NCI-H526 treated with DMSO at 0.1 percent for 48 hours (cell line): ENCODE measurements around the gene CX3CL1.

Experiments
- DNase-seq: peaks from one replicate; lab custom pipeline; 2025; lab: John Stamatoyannopoulos, UW

The CX3CL1 gene

GRCh38 chr16:57405097-57405496 is 32.8 kb downstream of the CX3CL1 start:
- no peak for DNase-seq

DNA sequence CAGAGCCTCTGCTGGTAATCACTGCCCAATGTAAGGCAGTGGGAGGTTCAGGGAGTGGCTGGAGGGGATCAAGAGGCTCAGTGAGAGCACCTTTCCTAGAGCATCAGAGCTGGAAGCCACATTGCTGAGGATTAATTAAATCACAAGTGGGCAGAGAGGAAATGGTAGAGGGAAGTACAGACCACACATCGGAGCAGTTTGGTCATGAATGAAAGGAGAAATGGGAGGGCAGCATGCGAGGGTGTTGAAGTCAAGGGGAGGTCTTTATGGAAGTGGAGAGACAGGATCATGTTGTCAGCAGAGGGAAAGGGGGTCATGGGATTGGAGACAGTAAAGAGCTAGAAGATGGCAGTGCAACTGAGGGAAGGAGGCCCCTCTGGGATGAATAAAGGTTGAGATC is 34.6 kb downstream of the CX3CL1 start:
- no peak for DNase-seq

DNA sequence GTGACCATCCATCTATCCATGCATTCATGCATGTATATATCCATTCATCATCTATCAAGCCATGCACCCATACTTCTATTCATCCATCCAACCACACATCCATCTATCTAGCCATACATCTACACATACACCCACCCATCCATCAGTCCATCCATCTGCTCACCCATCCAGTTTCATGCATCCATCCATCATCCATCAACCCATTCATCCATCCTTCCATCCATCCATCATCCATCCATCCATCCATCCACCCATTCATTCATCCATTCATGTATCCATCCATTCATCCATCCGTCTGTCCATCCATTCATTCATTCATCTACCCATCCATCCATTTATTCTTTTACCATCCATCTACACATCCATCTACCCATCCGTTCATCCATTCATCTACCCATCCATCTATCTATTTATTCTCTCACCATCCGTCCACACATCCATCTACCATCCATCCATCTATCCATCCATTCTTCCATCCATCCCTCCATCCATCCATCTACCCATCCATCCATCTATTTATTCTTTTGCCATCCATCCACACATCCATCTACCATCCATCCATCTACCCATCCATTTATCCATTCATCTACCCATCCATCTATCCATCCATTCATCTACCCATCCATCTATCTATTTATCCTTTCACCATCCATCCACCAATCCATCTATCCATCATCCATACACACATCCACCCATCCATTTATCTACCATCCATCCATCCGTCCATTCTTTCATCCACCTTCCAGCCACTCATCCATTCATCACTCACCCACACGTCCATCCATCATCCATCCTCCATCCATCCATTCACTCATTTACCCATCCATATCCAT is 35.4 kb downstream of the CX3CL1 start:
- no peak for DNase-seq

DNA sequence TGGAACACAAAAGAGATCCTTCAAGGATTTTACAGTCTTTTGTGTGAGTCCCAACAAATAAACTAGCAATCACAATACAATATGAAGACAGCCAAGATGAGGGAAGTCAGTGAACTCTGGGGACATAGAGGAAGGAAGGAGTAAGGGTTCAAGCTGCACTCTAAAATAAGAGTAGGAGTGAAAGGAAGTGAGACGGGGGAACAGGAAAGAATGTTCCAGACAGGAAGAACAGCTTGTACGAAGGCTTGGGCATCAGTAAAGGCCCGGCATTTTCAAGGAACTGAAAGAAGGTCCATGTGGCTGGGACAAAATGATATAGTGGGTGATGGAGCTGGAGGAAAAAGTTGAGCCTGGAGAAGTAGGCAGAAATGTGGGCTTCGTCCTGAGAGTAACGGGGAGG is 36.8 kb downstream of the CX3CL1 start:
- no peak for DNase-seq

- no peak for DNase-seq
These were observed 37.7 kb downstream of the CX3CL1 start for GRCh38 chr16:57409870-57410587.

GRCh38 chr16:57411362-57411976 is 39.2 kb downstream of the CX3CL1 start:
- no peak for DNase-seq

DNA sequence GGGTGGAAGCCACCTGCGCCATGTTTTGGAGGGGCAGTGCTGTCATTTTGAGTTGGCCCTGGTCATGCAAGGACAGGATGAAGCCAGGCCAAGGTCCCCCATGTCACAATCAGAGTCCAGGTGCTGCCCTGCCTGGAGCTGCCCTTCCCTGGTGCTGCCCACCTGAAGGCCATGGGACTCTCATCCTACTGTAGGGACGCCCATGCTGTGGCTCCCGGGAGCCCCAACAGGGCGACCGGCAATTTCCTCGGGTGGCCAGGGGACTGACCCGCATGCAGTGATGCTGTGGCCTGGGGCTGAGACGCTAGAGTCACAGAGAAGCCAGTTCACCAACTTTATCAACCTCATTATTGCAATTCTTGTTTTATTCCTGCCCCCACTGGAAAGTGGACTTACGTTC is 40.3 kb downstream of the CX3CL1 start:
- no peak for DNase-seq

DNA sequence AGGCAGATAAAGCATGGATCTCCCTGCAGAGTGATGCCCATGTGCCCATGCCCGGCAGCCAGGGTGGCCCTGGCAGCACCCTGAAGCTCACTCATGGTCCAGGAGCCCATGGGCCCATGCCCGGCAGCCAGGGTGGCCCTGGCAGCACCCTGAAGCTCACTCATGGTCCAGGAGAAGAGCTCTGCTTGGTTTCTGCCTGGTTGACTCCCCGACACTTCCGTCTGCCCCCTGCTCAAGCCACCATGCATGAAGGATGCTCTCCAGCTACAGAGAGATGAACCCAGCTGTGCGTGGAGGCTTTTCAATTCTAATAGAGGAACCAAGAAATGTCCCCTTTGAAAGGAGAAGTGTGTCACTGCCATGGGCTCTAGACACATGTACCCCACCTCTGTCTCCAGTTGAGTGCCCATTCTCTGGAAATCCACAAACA is 41.0 kb downstream of the CX3CL1 start:
- no peak for DNase-seq

- no peak for DNase-seq
These were observed 41.4 kb downstream of the CX3CL1 start for GRCh38 chr16:57413733-57414132.

DNA sequence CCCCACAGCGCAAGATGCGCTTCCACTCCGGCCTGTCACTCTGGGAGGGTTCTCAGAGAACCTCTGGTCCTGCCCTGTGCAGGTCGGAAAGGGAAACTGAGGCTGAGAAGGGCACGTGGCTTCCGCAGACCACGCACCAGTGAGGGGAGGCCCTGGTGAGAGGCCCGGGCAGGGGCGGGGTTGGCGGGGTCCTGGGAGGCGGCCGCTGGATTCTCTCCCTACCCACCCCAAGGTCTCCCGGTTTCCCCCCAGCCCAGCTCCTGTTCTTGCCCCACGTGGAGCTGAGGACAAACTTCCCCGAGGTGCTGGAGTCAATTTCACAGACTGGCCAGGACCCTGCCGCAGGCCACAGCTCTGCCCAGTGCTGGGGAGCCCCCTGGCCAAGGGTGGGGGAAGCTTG is 43.8 kb downstream of the CX3CL1 start:
- no peak for DNase-seq

DNA sequence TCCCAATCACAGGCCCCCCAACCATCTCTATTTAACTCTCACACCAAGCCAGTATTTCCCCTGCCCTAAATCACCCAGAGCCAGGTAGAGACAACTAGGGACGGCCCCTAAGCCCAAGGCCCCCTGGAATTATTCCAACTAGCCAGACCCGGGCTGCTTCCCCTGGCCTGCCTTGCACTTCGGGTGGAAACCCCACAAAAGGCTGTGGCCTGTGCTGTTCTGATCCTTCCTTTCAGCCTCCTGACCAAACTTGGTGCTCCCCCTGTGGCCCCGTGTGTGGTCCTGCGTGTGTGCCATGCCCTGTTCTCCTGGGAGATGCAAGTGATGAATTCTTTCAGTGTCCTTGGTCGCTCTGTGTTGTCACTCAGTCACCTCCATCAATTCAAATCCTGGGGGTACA is 47.2 kb downstream of the CX3CL1 start:
- DNase-seq: no peak

GRCh38 chr16:57422026-57422944 is 50.0 kb downstream of the CX3CL1 start:
- peak; percentile 64 for DNase-seq

DNA sequence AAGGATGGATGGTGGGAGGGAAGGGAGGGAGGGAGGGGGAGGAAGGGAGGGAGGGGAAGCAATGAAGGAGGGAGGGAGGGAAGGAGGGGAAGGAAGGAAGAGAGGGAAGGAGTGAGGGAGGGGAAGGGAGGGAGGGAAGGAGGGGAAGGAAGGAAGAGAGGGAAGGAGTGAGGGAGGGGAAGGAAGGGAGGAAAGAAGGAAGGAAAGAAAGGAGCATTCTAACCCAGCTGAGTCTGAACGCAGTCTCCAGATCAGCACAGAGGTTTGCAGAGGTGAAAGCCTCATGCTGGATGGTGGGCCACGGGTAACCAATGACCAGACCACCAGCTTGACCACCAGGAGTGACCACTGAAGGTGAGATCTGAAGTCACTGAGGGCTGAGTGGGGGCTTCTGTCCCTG is 50.9 kb downstream of the CX3CL1 start:
- DNase-seq: no peak

DNA sequence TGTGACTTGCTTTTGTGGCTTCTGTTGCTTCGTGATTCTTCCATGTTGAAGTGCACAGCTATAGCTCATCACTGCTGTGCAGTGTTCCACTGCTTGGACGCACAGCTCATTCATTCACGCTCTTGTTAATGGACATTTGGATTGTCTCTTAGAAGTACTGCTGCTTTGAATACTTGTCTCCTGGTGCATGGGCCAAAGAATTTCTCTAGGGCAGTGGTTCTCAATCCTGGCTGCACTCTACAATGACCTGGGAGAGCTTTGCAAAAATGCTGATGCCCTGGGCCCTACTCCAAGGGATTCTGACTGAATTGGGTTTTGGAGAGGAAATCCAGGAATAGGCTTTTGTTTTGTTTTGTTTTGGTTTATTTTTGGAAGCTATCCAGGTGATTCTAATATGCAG is 52.3 kb downstream of the CX3CL1 start:
- no peak for DNase-seq

DNA sequence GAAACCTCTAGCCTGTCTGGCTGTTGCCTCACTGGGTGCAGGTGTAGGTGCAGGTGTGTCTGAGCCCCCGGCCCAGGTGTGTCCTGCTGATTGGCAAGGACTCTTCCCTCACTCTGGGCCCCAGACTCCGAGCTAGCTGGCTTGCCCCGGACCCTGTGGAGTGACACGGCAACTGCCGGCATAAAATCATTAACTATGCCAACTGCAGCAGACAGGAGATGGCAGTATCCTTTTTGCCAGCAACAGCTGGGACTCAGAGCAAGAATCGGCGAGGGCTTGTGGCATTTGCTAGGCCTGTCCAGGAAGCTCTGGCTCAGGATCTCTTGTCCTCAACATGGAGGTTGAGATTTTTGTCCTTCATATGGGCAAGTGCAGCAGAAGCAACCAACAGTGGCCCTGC is 54.1 kb downstream of the CX3CL1 start:
- no peak for DNase-seq

- DNase-seq: no peak
These were observed 55.0 kb downstream of the CX3CL1 start for GRCh38 chr16:57427307-57427706.

DNA sequence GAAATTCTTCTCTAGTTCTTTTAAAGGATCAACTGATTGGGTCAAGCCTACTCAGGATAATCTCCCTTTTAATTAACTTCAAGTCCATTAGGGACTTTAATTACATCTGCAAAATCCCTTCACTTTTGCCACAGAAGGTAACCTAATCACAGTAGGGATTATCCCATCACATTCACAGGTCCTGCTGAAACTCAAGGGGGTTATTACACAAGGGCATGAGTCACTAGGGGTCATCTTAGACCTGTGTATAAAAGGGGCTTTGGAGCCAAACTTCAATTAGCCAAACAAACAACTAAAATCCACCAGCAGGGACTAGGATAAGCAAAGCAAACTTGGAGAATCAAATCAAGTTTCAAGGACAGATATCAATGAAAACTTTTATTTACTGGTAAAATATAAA is 55.5 kb downstream of the CX3CL1 start:
- no peak for DNase-seq

DNA sequence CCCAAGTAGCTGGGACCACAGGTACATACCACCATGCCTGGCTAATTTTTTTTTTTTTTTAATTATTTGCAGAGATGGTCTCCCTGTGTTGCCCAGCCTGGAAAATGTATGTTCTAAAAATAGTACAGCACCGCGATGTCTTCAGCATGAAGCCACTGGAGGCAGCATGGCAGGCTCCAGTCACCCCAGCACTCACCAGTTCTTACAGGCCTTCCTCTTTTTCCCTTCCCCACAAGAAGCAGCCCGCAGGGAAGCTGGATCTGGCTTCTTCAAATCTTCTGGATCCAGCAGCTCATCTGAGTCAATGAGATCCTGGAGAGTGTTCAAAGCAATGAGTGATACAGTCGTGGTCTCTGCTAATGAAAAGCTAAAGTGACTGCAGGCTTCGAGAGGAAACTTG is 58.7 kb downstream of the CX3CL1 start:
- no peak for DNase-seq

GRCh38 chr16:57432505-57432904 is 60.2 kb downstream of the CX3CL1 start:
- no peak for DNase-seq

DNA sequence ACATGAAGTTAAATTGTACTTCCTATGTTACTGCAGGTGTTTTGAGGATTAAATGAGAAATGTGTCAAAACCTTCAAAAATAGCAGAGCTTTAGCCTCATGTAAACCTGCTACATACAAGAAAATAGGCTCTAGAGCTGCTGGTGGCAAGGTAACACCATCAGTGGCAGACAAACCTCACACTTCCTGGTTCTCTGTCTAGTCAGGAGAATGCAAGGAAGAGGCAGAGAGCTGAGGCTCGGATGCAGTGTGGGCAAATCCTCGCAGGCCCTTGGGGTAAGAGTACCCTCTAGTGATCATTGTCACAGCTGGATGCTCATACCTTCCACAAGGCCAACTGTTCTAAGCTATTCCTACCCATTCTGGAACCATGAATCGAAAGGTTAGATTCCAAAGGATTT is 60.7 kb downstream of the CX3CL1 start:
- DNase-seq: no peak

DNA sequence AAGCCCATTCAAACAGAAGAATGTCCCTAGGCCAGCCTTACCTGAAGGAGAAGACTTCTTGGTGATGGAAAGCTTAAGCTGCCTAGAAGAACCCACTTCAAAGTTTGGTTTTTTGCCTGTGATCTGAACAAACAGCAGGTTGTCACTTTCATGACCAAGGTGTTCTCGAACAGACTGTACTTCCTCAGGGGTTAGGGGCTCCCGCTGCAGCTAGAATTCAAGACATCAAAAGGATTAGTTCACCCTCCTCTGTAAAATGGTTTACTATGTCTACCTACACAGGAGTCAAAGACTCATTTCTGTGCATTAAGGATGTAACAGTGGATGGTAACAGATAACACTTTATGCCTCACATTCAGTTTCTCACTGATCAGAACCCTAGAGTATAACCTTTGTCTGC is 61.7 kb downstream of the CX3CL1 start:
- no peak for DNase-seq
